GM23338 (cell line): Measurements from ENCODE around the gene TSPAN13. TPM values are rescaled to one million over a fixed set of nuclear protein-coding genes. Genes with fewer than 3 reads are reported as not detected.

Experiments
- ATAC-seq: fragments of 200-7000 bp; cut with Tn5 transposase; 3 replicates; pipeline ENCODE4 v1.9.1; 2020
- DNase-seq: peaks from one replicate; pipeline ENCODE4 v3.0.0-alpha.2; 2015; ENCODE audit warnings: low spot score
- H2AFZ ChIP-seq: fragments of 200-600 bp; sonication (generic); 2 replicates; pipeline ENCODE4 v1.8.0; 2016; ENCODE audit warnings: antibody characterized with exemption, mild to moderate bottlenecking, moderate library complexity
- H3F3A ChIP-seq: fragments of 200-600 bp; sonication (generic); replicated peaks from 2 replicates; pipeline ENCODE4 v1.8.0; 2017; ENCODE audit warnings: antibody characterized with exemption, mixed run types, low read depth
- H3K27ac ChIP-seq: fragments of 200-600 bp; sonication (generic); 2 replicates; pipeline ENCODE4 v1.6.1; 2016; ENCODE audit warnings: low read depth
- H3K27me3 ChIP-seq: fragments of 200-600 bp; sonication (generic); 2 replicates; pipeline ENCODE4 v1.8.0; 2016; ENCODE audit warnings: mild to moderate bottlenecking, mixed run types, moderate library complexity; ENCODE audit not compliant: insufficient read depth
- H3K36me3 ChIP-seq: fragments of 200-600 bp; sonication (generic); 2 replicates; pipeline ENCODE4 v1.8.0; 2016; ENCODE audit warnings: mild to moderate bottlenecking; ENCODE audit not compliant: insufficient read depth
- H3K4me1 ChIP-seq: fragments of 200-600 bp; sonication (generic); 2 replicates; pipeline ENCODE4 v1.8.0; 2016; ENCODE audit warnings: mild to moderate bottlenecking, moderate library complexity; ENCODE audit not compliant: insufficient read depth
- H3K4me2 ChIP-seq: fragments of 200-600 bp; sonication (generic); 2 replicates; pipeline ENCODE4 v1.7.1; 2017; ENCODE audit warnings: mixed run types
- H3K4me3 ChIP-seq: fragments of 200-600 bp; sonication (generic); 2 replicates; pipeline ENCODE4 v1.6.1; 2016; ENCODE audit warnings: mixed run types
- H3K79me2 ChIP-seq: fragments of 200-600 bp; sonication (generic); replicated peaks from 2 replicates; pipeline ENCODE4 v1.8.0; 2017; ENCODE audit warnings: mild to moderate bottlenecking; ENCODE audit not compliant: insufficient read depth
- H3K9me2 ChIP-seq: fragments of 200-600 bp; sonication (generic); 2 replicates; pipeline ENCODE4 v1.8.0; 2017; ENCODE audit not compliant: insufficient read depth
- H4K20me1 ChIP-seq: fragments of 200-600 bp; sonication (generic); replicated peaks from 2 replicates; pipeline ENCODE4 v1.8.0; 2017; ENCODE audit warnings: mild to moderate bottlenecking; ENCODE audit not compliant: insufficient read depth
- H3K27ac Mint-ChIP-seq: 2 replicates; pipeline ENCODE4 v1.8.0; 2020; ENCODE audit warnings: inconsistent platforms, mild to moderate bottlenecking, moderate library complexity, mixed read lengths
- H3K27me3 Mint-ChIP-seq: 3 replicates; pipeline ENCODE4 v1.8.0; 2022; ENCODE audit warnings: low read depth, mild to moderate bottlenecking, moderate library complexity, mixed read lengths, inconsistent platforms; ENCODE audit not compliant: insufficient read depth, poor library complexity
- H3K36me3 Mint-ChIP-seq: 3 replicates; pipeline ENCODE4 v1.8.0; 2021; ENCODE audit warnings: low read depth, mild to moderate bottlenecking, inconsistent platforms, moderate library complexity, mixed read lengths
- H3K4me1 Mint-ChIP-seq: 3 replicates; pipeline ENCODE4 v1.8.0; 2020; ENCODE audit warnings: mild to moderate bottlenecking, inconsistent platforms, mixed read lengths
- H3K4me3 Mint-ChIP-seq: 3 replicates; pipeline ENCODE4 v1.8.0; 2021; ENCODE audit warnings: moderate library complexity, mild to moderate bottlenecking, inconsistent platforms, mixed read lengths
- H3K9me3 Mint-ChIP-seq: 3 replicates; pipeline ENCODE4 v1.8.0; 2020; ENCODE audit warnings: moderate library complexity, mild to moderate bottlenecking, inconsistent platforms, mixed read lengths
- CREB1 ChIP-seq: fragments of 250-450 bp; sonication (Bioruptor Pico); IDR thresholded peaks from 2 replicates; pipeline ENCODE4 v1.5.0; 2020; ENCODE audit warnings: low read depth, mild to moderate bottlenecking, moderate library complexity
- CTCF ChIP-seq, 2 experiments: fragments of 200-600 bp in 1 of 2; sonication (generic) in 1 of 2; conservative IDR thresholded peaks; 2 replicates each; pipeline versions ENCODE4 v1.5.1 to v1.6.1; 2016 to 2017; ENCODE audit warnings: antibody characterized with exemption in 2 of 2, low read depth in 2 of 2, mild to moderate bottlenecking in 2 of 2, moderate library complexity in 1 of 2
- ETS1 ChIP-seq: IDR thresholded peaks from 2 replicates; pipeline ENCODE4 v1.6.1; 2016; ENCODE audit warnings: antibody characterized with exemption
- EZH2 ChIP-seq: fragments of 200-600 bp; sonication (generic); IDR thresholded peaks from one replicate; pipeline ENCODE4 v1.8.0; 2017; ENCODE audit warnings: antibody characterized with exemption, mild to moderate bottlenecking, low read depth; ENCODE audit not compliant: unreplicated experiment
- EZH2phosphoT487 ChIP-seq: fragments of 200-600 bp; sonication (generic); IDR thresholded peaks from one replicate; pipeline ENCODE4 v1.8.1; 2018; ENCODE audit warnings: antibody characterized with exemption; ENCODE audit not compliant: unreplicated experiment
- REST ChIP-seq: IDR thresholded peaks from one replicate; pipeline ENCODE4 v1.6.1; 2018; ENCODE audit warnings: antibody characterized with exemption; ENCODE audit not compliant: unreplicated experiment
- STAT1 ChIP-seq: IDR thresholded peaks from one replicate; pipeline ENCODE4 v1.6.1; 2016; ENCODE audit warnings: antibody characterized with exemption; ENCODE audit not compliant: unreplicated experiment
- ZNF114 ChIP-seq: fragments of 250-450 bp; sonication (Bioruptor Pico); IDR thresholded peaks from 2 replicates; pipeline ENCODE4 v1.5.0; 2020; ENCODE audit warnings: mild to moderate bottlenecking, moderate library complexity
- ZNF462 ChIP-seq: fragments of 250-450 bp; sonication (Bioruptor Pico); IDR thresholded peaks from 2 replicates; pipeline ENCODE4 v1.5.0; 2020; ENCODE audit warnings: mild to moderate bottlenecking, moderate library complexity
- polyA plus RNA-seq: library from polyadenylated mRNA; unstranded; fragments of >200 nt; fragmentation: Nextera tagmentation; extraction: Ambion mirVana; gene quantifications from 2 replicates; pipeline ENCODE4 v1.2.1, GENCODE V29; 2016
- total RNA-seq: library from RNA; depleted of rRNA; stranded (reverse); fragments of >200 nt; shearing (Covaris generic); gene quantifications from 2 replicates; pipeline ENCODE4 v1.2.3, GENCODE V29; 2014

TSPAN13 gene
- total and polyA plus RNA-seq, 2 experiments from 2014 or later = 27.6 to 40.9 TPM

GRCh38 chr7:16801579-16801978 lies 48.0 kb downstream of the TSPAN13 start (continued):
- TF ChIP-seq CREB1 (CRISPR knock-in tag) (no peak), ZNF114 (CRISPR knock-in tag) (no peak), CTCF (conservative IDR thresholded peaks at IDR 0.05; ENCODE audit: low read depth in 2 of 2) (no peak), EZH2 (no peak)

- DNase-seq (no peak), ATAC-seq (no peak)
- H3K36me3 Mint-ChIP-seq = no peaks in the 10 kb centered on the region
- no peak for TF ChIP-seq ZNF462 (CRISPR knock-in tag)
- TF ChIP-seq REST = no peak
- TF ChIP-seq ETS1 = no peak
- no peak for TF ChIP-seq STAT1
- TF ChIP-seq CREB1 (CRISPR knock-in tag) = no peak
- no peak for TF ChIP-seq CTCF (conservative IDR thresholded peaks at IDR 0.05; ENCODE audit: low read depth in 2 of 2)
- no peak for TF ChIP-seq EZH2phosphoT487
- H4K20me1 ChIP-seq = no peaks in the 10 kb centered on the region
- H3K27me3 Mint-ChIP-seq = peaks cover 5% of the 10 kb centered on the region
- H2AFZ ChIP-seq = no peak overlapping the region
- H3K4me1 Mint-ChIP-seq = peaks cover 5% of the 10 kb centered on the region; the same call in 2 of the 3 replicates
- H3K27ac Mint-ChIP-seq = no peak overlapping the region
- H3F3A ChIP-seq = no peaks in the 10 kb centered on the region
- no peak overlapping the region for H3K4me3 Mint-ChIP-seq
- H3K27me3 ChIP-seq = no peaks in the 10 kb centered on the region
- H3K4me3 ChIP-seq = no peak overlapping the region
- no peaks in the 10 kb centered on the region for H3K9me3 Mint-ChIP-seq
- no peaks in the 10 kb centered on the region for H3K36me3 ChIP-seq
- no peak overlapping the region for H3K4me2 ChIP-seq
- no peak overlapping the region for H3K27ac ChIP-seq
- H3K9me2 ChIP-seq = no peaks in the 10 kb centered on the region
- no peaks in the 10 kb centered on the region for H3K79me2 ChIP-seq
- H3K4me1 ChIP-seq = peaks cover 6% of the 10 kb centered on the region; the same call in 1 of the 2 replicates
These were observed 49.6 kb downstream of the TSPAN13 start for GRCh38 chr7:16803125-16803524.
